Measurements from ENCODE around the gene CPA4. TPM values are rescaled to one million over a fixed set of nuclear protein-coding genes. Genes with fewer than 3 reads are reported as not detected.

The CPA4 gene
- total RNA-seq, 1 donor from 2014 or later = 10.3 TPM

GRCh38 chr7:130290745-130291144 lies 2.2 kb upstream of the CPA4 start:
- no peaks in the 10 kb centered on the region for H3K9me3 Mint-ChIP-seq (ENCODE audit: low read depth)
- no peak overlapping the region for H3K4me3 Mint-ChIP-seq (ENCODE audit: unreplicated experiment)

DNA sequence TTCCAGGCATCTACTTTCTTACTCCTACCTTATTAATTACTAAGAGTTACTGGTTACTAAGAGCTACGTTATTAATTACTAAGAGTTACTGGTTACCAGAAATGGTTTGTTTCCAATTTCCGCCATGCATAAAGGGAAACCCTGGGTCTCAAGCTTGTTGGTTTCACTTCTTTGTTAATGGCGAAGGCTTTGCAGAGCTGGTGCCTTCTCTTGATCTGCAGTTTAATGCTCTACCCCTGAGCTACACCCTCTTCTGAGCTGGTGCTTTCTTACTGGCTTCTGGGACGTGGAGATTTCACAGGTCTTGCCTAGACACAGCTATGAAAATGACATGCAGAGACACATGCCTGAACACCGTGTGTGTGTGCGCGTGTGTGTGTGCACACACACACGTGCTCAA lies 560 bp downstream of the CPA4 start:
- DNase-seq (ENCODE audit: low spot score) = no peak
- TF ChIP-seq, protein P1, sequence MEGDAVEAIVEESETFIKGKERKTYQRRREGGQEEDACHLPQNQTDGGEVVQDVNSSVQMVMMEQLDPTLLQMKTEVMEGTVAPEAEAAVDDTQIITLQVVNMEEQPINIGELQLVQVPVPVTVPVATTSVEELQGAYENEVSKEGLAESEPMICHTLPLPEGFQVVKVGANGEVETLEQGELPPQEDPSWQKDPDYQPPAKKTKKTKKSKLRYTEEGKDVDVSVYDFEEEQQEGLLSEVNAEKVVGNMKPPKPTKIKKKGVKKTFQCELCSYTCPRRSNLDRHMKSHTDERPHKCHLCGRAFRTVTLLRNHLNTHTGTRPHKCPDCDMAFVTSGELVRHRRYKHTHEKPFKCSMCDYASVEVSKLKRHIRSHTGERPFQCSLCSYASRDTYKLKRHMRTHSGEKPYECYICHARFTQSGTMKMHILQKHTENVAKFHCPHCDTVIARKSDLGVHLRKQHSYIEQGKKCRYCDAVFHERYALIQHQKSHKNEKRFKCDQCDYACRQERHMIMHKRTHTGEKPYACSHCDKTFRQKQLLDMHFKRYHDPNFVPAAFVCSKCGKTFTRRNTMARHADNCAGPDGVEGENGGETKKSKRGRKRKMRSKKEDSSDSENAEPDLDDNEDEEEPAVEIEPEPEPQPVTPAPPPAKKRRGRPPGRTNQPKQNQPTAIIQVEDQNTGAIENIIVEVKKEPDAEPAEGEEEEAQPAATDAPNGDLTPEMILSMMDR (IDR thresholded peaks at IDR 0.05) = no peak
- H3K9me3 Mint-ChIP-seq (ENCODE audit: low read depth) = no peaks in the 10 kb centered on the region
- no peaks in the 10 kb centered on the region for H3K36me3 Mint-ChIP-seq (ENCODE audit: low read depth)
- H3K4me3 Mint-ChIP-seq (ENCODE audit: unreplicated experiment) = peak overlapping the region; percentile 18
- peaks cover 54% of the 10 kb centered on the region for H3K4me1 Mint-ChIP-seq (ENCODE audit: low read depth)
- no peaks in the 10 kb centered on the region for H3K27me3 Mint-ChIP-seq (ENCODE audit: low read depth)
- peak overlapping the region; percentile 95 for H3K27ac Mint-ChIP-seq (ENCODE audit: unreplicated experiment)

More at GRCh38 chr7:130290745-130291144, 2.2 kb upstream of the CPA4 start:
- TF ChIP-seq, protein P1 (IDR thresholded peaks at IDR 0.05) = no peak
- DNase-seq (ENCODE audit: low spot score) = no peak
- Mint-ChIP-seq H3K27ac (ENCODE audit: unreplicated experiment) (peak overlapping the region; percentile 53), H3K27me3 (ENCODE audit: low read depth) (no peaks in the 10 kb centered on the region), H3K36me3 (ENCODE audit: low read depth) (no peaks in the 10 kb centered on the region), H3K4me1 (ENCODE audit: low read depth) (peaks cover 49% of the 10 kb centered on the region)

DNA sequence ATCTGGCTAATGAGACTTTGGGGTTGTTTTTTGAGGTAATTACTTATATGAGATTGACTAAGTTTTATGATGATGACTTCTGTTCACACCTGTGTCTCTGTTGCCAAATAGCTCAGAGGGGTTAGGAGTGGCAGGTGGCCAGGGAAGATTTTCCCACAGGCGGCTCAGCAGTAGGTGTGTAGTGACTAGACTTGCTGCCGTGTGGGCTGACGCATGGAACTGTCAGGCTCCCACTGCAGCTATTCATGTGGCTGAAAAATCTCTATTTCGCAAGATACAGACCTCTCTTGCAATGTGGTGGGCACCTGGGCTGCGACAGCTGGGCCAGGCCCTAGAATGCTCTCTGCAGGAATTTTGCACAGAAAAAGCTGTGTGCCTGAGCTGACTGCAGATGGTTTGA lies 1.4 kb downstream of the CPA4 start:
- H3K27me3 Mint-ChIP-seq (ENCODE audit: low read depth) = no peaks in the 10 kb centered on the region
- no peak overlapping the region for H3K4me3 Mint-ChIP-seq (ENCODE audit: unreplicated experiment)
- H3K9me3 Mint-ChIP-seq (ENCODE audit: low read depth) = no peaks in the 10 kb centered on the region
- peaks cover 52% of the 10 kb centered on the region for H3K4me1 Mint-ChIP-seq (ENCODE audit: low read depth)
- H3K36me3 Mint-ChIP-seq (ENCODE audit: low read depth) = no peaks in the 10 kb centered on the region
- TF ChIP-seq, protein P1 (IDR thresholded peaks at IDR 0.05) = no peak
- peak overlapping the region; percentile 24 for H3K27ac Mint-ChIP-seq (ENCODE audit: unreplicated experiment)
- DNase-seq (ENCODE audit: low spot score) = no peak

DNA sequence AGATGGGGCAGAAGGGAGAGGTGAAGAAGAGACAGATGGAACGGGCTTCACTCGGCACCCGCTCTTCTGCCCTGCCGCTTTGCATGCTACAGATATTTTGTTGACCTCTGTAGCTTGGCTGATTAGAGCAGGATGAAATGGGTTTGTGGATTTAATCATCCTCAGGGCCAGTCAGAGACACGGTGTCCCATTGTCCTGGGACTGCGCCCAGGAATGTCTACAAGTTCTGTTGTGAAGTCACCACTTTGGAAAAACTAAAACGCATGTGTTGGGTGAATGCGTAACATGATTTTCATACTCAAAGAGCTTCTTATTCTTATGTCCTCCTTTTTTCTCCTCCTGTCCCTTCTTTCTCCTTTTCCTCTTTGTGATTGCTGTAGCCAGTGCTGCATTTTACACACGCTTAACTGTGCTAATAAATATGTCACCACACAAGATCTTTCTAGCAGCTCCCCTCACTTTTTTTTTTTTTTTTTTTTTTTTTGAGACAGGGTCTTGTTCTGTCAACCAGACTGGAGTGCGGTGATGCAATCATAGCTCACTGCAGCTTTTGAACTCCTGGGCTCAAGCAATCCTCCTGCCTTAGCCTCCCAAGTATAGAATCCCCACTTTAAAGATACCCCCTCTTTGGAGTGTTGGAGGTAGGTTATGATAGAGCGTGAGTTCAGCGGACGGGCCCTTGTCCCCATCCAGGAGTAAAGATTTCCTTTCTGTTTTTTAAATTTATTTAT lies 3.4 kb downstream of the CPA4 start:
- Mint-ChIP-seq H3K27me3 (ENCODE audit: low read depth) (no peaks in the 10 kb centered on the region), H3K27ac (ENCODE audit: unreplicated experiment) (no peak overlapping the region), H3K4me1 (ENCODE audit: low read depth) (peaks cover 42% of the 10 kb centered on the region), H3K4me3 (ENCODE audit: unreplicated experiment) (no peak overlapping the region), H3K9me3 (ENCODE audit: low read depth) (no peaks in the 10 kb centered on the region), H3K36me3 (ENCODE audit: low read depth) (no peaks in the 10 kb centered on the region)
- TF ChIP-seq, protein P1 (IDR thresholded peaks at IDR 0.05) = no peak
- DNase-seq (ENCODE audit: low spot score) = no peak

DNA sequence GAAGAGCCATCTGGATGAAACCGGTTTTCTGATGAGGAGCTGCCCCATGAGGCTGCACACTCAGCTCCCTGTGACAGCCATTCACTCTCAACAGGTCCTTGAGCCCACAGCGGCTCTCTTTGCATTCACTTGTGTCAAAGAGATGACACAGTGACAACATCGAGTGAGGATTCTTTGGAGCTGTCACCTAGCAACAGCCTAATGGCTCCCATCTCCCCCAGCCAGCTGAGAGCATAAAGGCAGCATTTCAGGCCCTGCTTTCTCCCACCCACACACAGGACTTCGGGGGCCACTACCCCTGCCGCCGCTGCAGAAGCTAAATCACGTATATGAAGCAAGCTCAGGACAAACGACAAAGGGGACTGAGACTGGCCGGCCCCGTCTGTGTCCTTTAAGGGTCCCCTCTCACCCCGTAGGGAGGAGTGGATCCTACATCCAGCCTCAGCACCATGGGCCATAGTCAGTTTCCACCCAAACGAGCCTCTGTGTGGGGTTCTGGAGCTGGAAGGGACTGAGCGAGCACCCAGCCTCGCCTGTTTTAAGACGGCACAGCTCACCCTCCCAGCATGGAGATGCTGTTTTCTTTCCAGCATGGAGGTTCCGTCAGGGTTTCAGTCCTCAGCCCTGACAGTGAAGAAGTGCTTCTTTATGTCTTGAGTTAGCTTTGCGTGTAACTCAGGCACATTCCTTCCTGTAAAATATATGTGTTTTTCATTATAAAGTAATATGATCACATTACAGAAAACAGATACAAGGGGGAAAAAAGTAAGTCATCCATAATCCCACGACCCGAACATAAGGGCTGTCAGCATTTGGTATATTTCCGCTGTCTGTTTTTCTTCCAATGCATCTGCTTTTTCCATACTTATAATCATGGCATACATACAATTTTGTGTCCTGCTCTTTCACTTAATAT lies 4.9 kb downstream of the CPA4 start:
- peaks cover 29% of the 10 kb centered on the region for H3K4me1 Mint-ChIP-seq (ENCODE audit: low read depth)
- H3K4me3 Mint-ChIP-seq (ENCODE audit: unreplicated experiment) = no peak overlapping the region
- TF ChIP-seq, protein P1 (IDR thresholded peaks at IDR 0.05) = no peak
- no peaks in the 10 kb centered on the region for H3K36me3 Mint-ChIP-seq (ENCODE audit: low read depth)
- H3K27me3 Mint-ChIP-seq (ENCODE audit: low read depth) = no peaks in the 10 kb centered on the region
- H3K27ac Mint-ChIP-seq (ENCODE audit: unreplicated experiment) = no peak overlapping the region
- H3K9me3 Mint-ChIP-seq (ENCODE audit: low read depth) = no peaks in the 10 kb centered on the region
- no peak for DNase-seq (ENCODE audit: low spot score)
